CD4-positive, alpha-beta memory T cell (primary cell): ENCODE measurements around the gene PNPO. TPM values are rescaled to one million over a fixed set of nuclear protein-coding genes. Genes with fewer than 3 reads are reported as not detected.
"Not testable (repeated sequence)": the region's sequence is repeated elsewhere in the genome, so short reads cannot be mapped to it uniquely, and the experiment has no call there.

Experiments used
- CTCF ChIA-PET: fragments of 350-600 bp; sonication (Branson Sonifier 250); formaldehyde crosslinking; loops from one replicate; lab custom pipeline; 2021; ENCODE audit warnings: inconsistent platforms; ENCODE audit not compliant: partially characterized antibody; lab: Charles Lee
- POLR2A ChIA-PET: fragments of 350-600 bp; sonication (Branson Sonifier 250); formaldehyde crosslinking; loops from one replicate; lab custom pipeline; 2021; ENCODE audit not compliant: partially characterized antibody; lab: Charles Lee
- DNase-seq, 5 donors: peaks; one replicate each; pipeline versions ENCODE4 v3.0.0 to v3.0.0-alpha.2; 2020 to 2022; ENCODE audit warnings: mixed read lengths in 1 of 5
- H3K27ac ChIP-seq: one replicate; pipeline ENCODE4 v1.7.0; 2013; ENCODE audit warnings: low read depth, low read length
- H3K27me3 ChIP-seq: 2 replicates; pipeline ENCODE4 v1.7.0; 2013; ENCODE audit warnings: mild to moderate bottlenecking, low read length, moderate library complexity; ENCODE audit not compliant: insufficient read depth
- H3K36me3 ChIP-seq: 2 replicates; pipeline ENCODE4 v1.7.0; 2013; ENCODE audit warnings: mild to moderate bottlenecking, low read length, moderate library complexity; ENCODE audit not compliant: insufficient read depth
- H3K4me1 ChIP-seq: 2 replicates; pipeline ENCODE4 v1.7.0; 2013; ENCODE audit warnings: mild to moderate bottlenecking, low read length, moderate library complexity; ENCODE audit not compliant: insufficient read depth
- H3K4me3 ChIP-seq, 2 donors: one replicate each; pipeline ENCODE4 v1.7.0; 2013; ENCODE audit warnings: low read length in 2 of 2, mild to moderate bottlenecking in 1 of 2
- H3K9me3 ChIP-seq, 2 donors: one replicate each; pipeline ENCODE4 v1.7.0; 2013; ENCODE audit warnings: low read length in 2 of 2, control low read depth in 1 of 2; ENCODE audit not compliant: control insufficient read depth in 1 of 2
- H3K27ac Mint-ChIP-seq, 7 donors: one replicate each; pipeline ENCODE4 v1.8.0; 2020 to 2021; ENCODE audit warnings: mixed read lengths in 7 of 7, mild to moderate bottlenecking in 6 of 7, inconsistent platforms in 3 of 7, moderate library complexity in 3 of 7
- H3K27me3 Mint-ChIP-seq, 2 donors: one replicate each; pipeline ENCODE4 v1.8.0; 2020 to 2021; ENCODE audit warnings: mixed read lengths in 2 of 2
- H3K36me3 Mint-ChIP-seq, 2 donors: one replicate each; pipeline ENCODE4 v1.8.0; 2020 to 2021; ENCODE audit warnings: mixed read lengths in 2 of 2, inconsistent platforms in 1 of 2, mild to moderate bottlenecking in 1 of 2
- H3K4me1 Mint-ChIP-seq, 4 donors: one replicate each; pipeline ENCODE4 v1.8.0; 2020 to 2021; ENCODE audit warnings: mixed read lengths in 4 of 4, mild to moderate bottlenecking in 1 of 4
- H3K4me3 Mint-ChIP-seq, 8 donors: one replicate each; pipeline ENCODE4 v1.8.0; 2020 to 2021; ENCODE audit warnings: mixed read lengths in 8 of 8, mild to moderate bottlenecking in 7 of 8, moderate library complexity in 6 of 8, inconsistent platforms in 3 of 8
- H3K9me3 Mint-ChIP-seq, 8 donors: one replicate each; pipeline ENCODE4 v1.8.0; 2020 to 2021; ENCODE audit warnings: mixed read lengths in 8 of 8, mild to moderate bottlenecking in 5 of 8, inconsistent platforms in 3 of 8, moderate library complexity in 1 of 8
- intact Hi-C: fragments of 100-400 bp; cut with micrococcal nuclease; formaldehyde crosslinking; loops from one replicate; pipeline ENCODE4 v1.15.1; 2023
- polyA plus RNA-seq, 2 donors: library from polyadenylated mRNA; unstranded; fragments of 300-500 nt; fragmentation: Illumina TruSeq; gene quantifications; one replicate each; pipeline ENCODE4 v1.2.3, GENCODE V29; 2021
- total RNA-seq, 2 experiments: library from RNA; stranded (reverse); gene quantifications; one replicate each; pipeline ENCODE4 v1.2.3, GENCODE V29; 2021

The PNPO gene
- total and polyA plus RNA-seq, 4 experiments from 2014 or later = 12.1 to 23.4 (median 16.0) TPM

- no peaks in the 10 kb centered on the region for H3K4me1 ChIP-seq
- no peak for DNase-seq
- ChIA-PET CTCF (no interaction called here), POLR2A (no interaction called here)
- Mint-ChIP-seq H3K4me1 (peaks cover 0 to 4% (median 0%) of the 10 kb centered on the region in 4 donors), H3K9me3 (peaks cover 0 to 3% (median 0%) of the 10 kb centered on the region in 8 donors), H3K27ac (peak overlapping the region in 1 of 7 donors; percentile 83), H3K4me3 (no peak overlapping the region), H3K36me3 (peaks cover 35 to 61% of the 10 kb centered on the region in 2 donors), H3K27me3 (no peaks in the 10 kb centered on the region)
- H3K4me3 ChIP-seq = no peak overlapping the region
- peaks cover 40% of the 10 kb centered on the region for H3K36me3 ChIP-seq
- intact Hi-C loops = no loop called here
- H3K27me3 ChIP-seq = no peaks in the 10 kb centered on the region
- H3K27ac ChIP-seq = no peak overlapping the region
- no peaks in the 10 kb centered on the region for H3K9me3 ChIP-seq
Observed at GRCh38 chr17:47928415-47928814, 13.0 kb upstream of the PNPO start.

- DNase-seq = no peak
- H3K36me3 Mint-ChIP-seq = peaks cover 28 to 51% of the 10 kb centered on the region in 2 donors
- intact Hi-C loops = no loop called here
- CTCF ChIA-PET = interaction anchor here (1.2 to 1.7 kb wide), 5 partner anchors 16 to 98 kb away, joined by 4 to 5 read pairs (median 4); no protein-coding TSS in a partner anchor
- H3K36me3 ChIP-seq = peaks cover 30% of the 10 kb centered on the region
- peaks cover 0 to 4% (median 0%) of the 10 kb centered on the region in 4 donors for H3K4me1 Mint-ChIP-seq
- H3K9me3 ChIP-seq = no peaks in the 10 kb centered on the region
- H3K27me3 ChIP-seq = no peaks in the 10 kb centered on the region
- no peak overlapping the region for H3K27ac ChIP-seq
- POLR2A ChIA-PET = interaction anchor here (0.6 to 1.3 kb wide), 2 partner anchors 12 to 34 kb away, joined by 3 to 4 read pairs; partner anchors contain the start of genes PNPO and SP2
- H3K4me1 ChIP-seq = no peaks in the 10 kb centered on the region
- H3K4me3 Mint-ChIP-seq = no peak overlapping the region
- H3K27me3 Mint-ChIP-seq = no peaks in the 10 kb centered on the region
- H3K4me3 ChIP-seq = no peak overlapping the region
- H3K27ac Mint-ChIP-seq = peak overlapping the region in 1 of 7 donors; percentile 46
- peaks cover 0 to 3% (median 0%) of the 10 kb centered on the region in 8 donors for H3K9me3 Mint-ChIP-seq
Observed at GRCh38 chr17:47929218-47930000, 12.0 kb upstream of the PNPO start.

DNA sequence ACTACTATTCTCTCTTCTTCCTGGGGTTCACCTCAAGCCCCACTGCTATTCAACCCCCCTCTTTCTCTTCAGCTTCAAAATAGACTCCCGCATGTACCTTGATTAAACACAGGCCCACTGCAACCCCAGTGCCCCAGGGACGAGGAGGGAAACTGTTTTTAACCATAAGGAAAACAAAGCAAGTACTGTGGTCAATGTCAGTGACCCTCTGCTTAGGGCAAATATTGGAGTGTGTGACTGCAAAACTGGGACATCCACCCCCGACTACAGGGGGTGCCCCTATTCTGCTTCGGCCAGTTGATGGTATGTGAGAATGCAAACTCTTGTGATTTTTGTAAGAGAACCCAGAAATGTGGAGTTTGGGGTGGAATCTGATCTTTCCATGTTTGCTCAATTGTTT, 9.5 kb upstream of the PNPO start:
- Histone ChIP-seq H3K27me3 (no peaks in the 10 kb centered on the region), H3K36me3 (peaks cover 6% of the 10 kb centered on the region), H3K4me1 (no peaks in the 10 kb centered on the region), H3K27ac (no peak overlapping the region), H3K9me3 (no peaks in the 10 kb centered on the region), H3K4me3 (no peak overlapping the region)
- Mint-ChIP-seq H3K9me3 (peaks cover 0 to 2% (median 0%) of the 10 kb centered on the region in 8 donors), H3K27ac (peak overlapping the region in 2 of 7 donors; percentile 23 to 81), H3K27me3 (no peaks in the 10 kb centered on the region), H3K36me3 (peaks cover 17 to 33% of the 10 kb centered on the region in 2 donors), H3K4me1 (peaks cover 0 to 2% (median under 1%) of the 10 kb centered on the region in 4 donors), H3K4me3 (no peak overlapping the region)
- ChIA-PET POLR2A (no interaction called here), CTCF (interaction anchor here (0.6 to 11.4 kb wide), 2 partner anchors 17 to 200 kb away, joined by 4 to 98 read pairs; no protein-coding TSS in a partner anchor)
- intact Hi-C loops = no loop called here
- DNase-seq = no peak

- H3K27ac ChIP-seq = no peak overlapping the region
- CTCF ChIA-PET = interaction anchor here (11.4 kb wide), 1 partner anchor 14 kb away, joined by 98 read pairs; no protein-coding TSS in a partner anchor
- no peaks in the 10 kb centered on the region for H3K36me3 ChIP-seq
- no peaks in the 10 kb centered on the region for H3K4me1 ChIP-seq
- DNase-seq = no peak
- Mint-ChIP-seq H3K36me3 (peaks cover 5 to 9% of the 10 kb centered on the region in 2 donors), H3K4me3 (no peak overlapping the region), H3K27me3 (no peaks in the 10 kb centered on the region), H3K9me3 (peaks cover 0 to 2% (median 0%) of the 10 kb centered on the region in 8 donors), H3K27ac (peak overlapping the region in 1 of 7 donors; percentile 41), H3K4me1 (peaks cover 0 to 2% (median 0%) of the 10 kb centered on the region in 4 donors)
- intact Hi-C loops = no loop called here
- no peaks in the 10 kb centered on the region for H3K27me3 ChIP-seq
- H3K9me3 ChIP-seq = no peaks in the 10 kb centered on the region
- POLR2A ChIA-PET = interaction anchor here (2.0 kb wide), 1 partner anchor 15 kb away, joined by 4 read pairs; no protein-coding TSS in a partner anchor
- no peak overlapping the region for H3K4me3 ChIP-seq
Observed at GRCh38 chr17:47934856-47935255, 6.5 kb upstream of the PNPO start.

- H3K4me1 Mint-ChIP-seq, H3K9me3 Mint-ChIP-seq, H3K4me3 Mint-ChIP-seq, intact Hi-C loops, H3K4me3 ChIP-seq, H3K4me1 ChIP-seq, H3K27ac ChIP-seq, H3K27me3 Mint-ChIP-seq, H3K27ac Mint-ChIP-seq, H3K36me3 ChIP-seq, DNase-seq, H3K36me3 Mint-ChIP-seq, H3K27me3 ChIP-seq, H3K9me3 ChIP-seq: not testable (repeated sequence)
- ChIA-PET POLR2A (interaction anchor here (1.3 to 2.0 kb wide), 2 partner anchors 15 to 40 kb away, joined by 4 to 5 read pairs; partner anchors contain the start of gene SP2), CTCF (interaction anchor here (1.5 to 11.4 kb wide), 2 partner anchors 14 to 20 kb away, joined by 4 to 98 read pairs; no protein-coding TSS in a partner anchor)
Observed at GRCh38 chr17:47935468-47935867, 5.9 kb upstream of the PNPO start.

GRCh38 chr17:47935961-47936360, 5.4 kb upstream of the PNPO start:
- H3K9me3 Mint-ChIP-seq = peaks cover 0 to 2% (median 0%) of the 10 kb centered on the region in 8 donors
- intact Hi-C loops = no loop called here
- peaks cover 0 to 3% of the 10 kb centered on the region in 2 donors for H3K36me3 Mint-ChIP-seq
- no peak overlapping the region for H3K27ac Mint-ChIP-seq
- Histone ChIP-seq H3K36me3 (no peaks in the 10 kb centered on the region), H3K4me3 (no peak overlapping the region), H3K27ac (no peak overlapping the region), H3K27me3 (no peaks in the 10 kb centered on the region), H3K4me1 (peaks cover 3% of the 10 kb centered on the region), H3K9me3 (no peaks in the 10 kb centered on the region)
- POLR2A ChIA-PET = interaction anchor here (1.3 to 2.0 kb wide), 2 partner anchors 14 to 40 kb away, joined by 4 to 5 read pairs; partner anchors contain the start of gene SP2
- DNase-seq = no peak
- CTCF ChIA-PET = interaction anchor here (1.5 to 11.4 kb wide), 3 partner anchors 13 to 34 kb away, joined by 4 to 98 read pairs (median 6); no protein-coding TSS in a partner anchor
- no peak overlapping the region for H3K4me3 Mint-ChIP-seq
- no peaks in the 10 kb centered on the region for H3K27me3 Mint-ChIP-seq
- H3K4me1 Mint-ChIP-seq = peaks cover 2 to 8% (median 3%) of the 10 kb centered on the region in 4 donors

GRCh38 chr17:47937941-47938340, 3.4 kb upstream of the PNPO start:
- DNase-seq = no peak
- Mint-ChIP-seq H3K36me3 (peaks cover 0 to 4% of the 10 kb centered on the region in 2 donors), H3K27ac (no peak overlapping the region), H3K9me3 (no peaks in the 10 kb centered on the region), H3K4me1 (peaks cover 10 to 21% (median 16%) of the 10 kb centered on the region in 4 donors), H3K4me3 (no peak overlapping the region), H3K27me3 (no peaks in the 10 kb centered on the region)
- Histone ChIP-seq H3K27me3 (no peaks in the 10 kb centered on the region), H3K9me3 (no peaks in the 10 kb centered on the region), H3K36me3 (no peaks in the 10 kb centered on the region), H3K27ac (no peak overlapping the region), H3K4me3 (no peak overlapping the region), H3K4me1 (peaks cover 13% of the 10 kb centered on the region)
- CTCF ChIA-PET = interaction anchor here (2.1 to 11.4 kb wide), 2 partner anchors 11 to 32 kb away, joined by 6 to 98 read pairs; no protein-coding TSS in a partner anchor
- intact Hi-C loops = no loop called here
- POLR2A ChIA-PET = no interaction called here
